HepG2 (cell line): ENCODE data around the gene CASD1. TPM values are rescaled to one million over a fixed set of nuclear protein-coding genes. Genes with fewer than 3 reads are reported as not detected.

Experiments used
- ADNP ChIP-seq: sonication (generic); formaldehyde crosslinking; IDR thresholded peaks from 2 replicates; pipeline ENCODE4 v1.4.0; 2020; ENCODE audit warnings: missing genetic modification reagents
- CCDC6 ChIP-seq: sonication (generic); formaldehyde crosslinking; IDR thresholded peaks from 2 replicates; pipeline ENCODE4 v1.8.1; 2022; ENCODE audit warnings: mild to moderate bottlenecking, missing genetic modification reagents, moderate library complexity
- CEBPG ChIP-seq: IDR thresholded peaks from 2 replicates; pipeline ENCODE4 v1.6.1; 2016
- DR1 ChIP-seq: sonication (generic); formaldehyde crosslinking; IDR thresholded peaks from 2 replicates; pipeline ENCODE4 v1.8.0; 2021; ENCODE audit warnings: mild to moderate bottlenecking, missing genetic modification reagents, inconsistent platforms
- ESRRA ChIP-seq: sonication (generic); formaldehyde crosslinking; IDR thresholded peaks from 2 replicates; pipeline ENCODE4 v1.5.1; 2020; ENCODE audit warnings: mild to moderate bottlenecking, low read depth, missing genetic modification reagents
- FOXA3 ChIP-seq: IDR thresholded peaks from 2 replicates; pipeline ENCODE4 v1.6.1; 2016; ENCODE audit warnings: missing genetic modification reagents, missing compliant biosample characterization
- GPN1 ChIP-seq: sonication (generic); formaldehyde crosslinking; IDR thresholded peaks from 2 replicates; pipeline ENCODE4 v1.5.1; 2020; ENCODE audit warnings: missing genetic modification reagents, borderline replicate concordance
- NAIF1 ChIP-seq: sonication (generic); formaldehyde crosslinking; IDR thresholded peaks from 2 replicates; pipeline ENCODE4 v1.5.0; 2020; ENCODE audit warnings: mild to moderate bottlenecking, missing genetic modification reagents, borderline replicate concordance
- NPAS2 ChIP-seq: sonication (generic); formaldehyde crosslinking; IDR thresholded peaks from 2 replicates; pipeline ENCODE4 v1.8.0; 2022; ENCODE audit warnings: mild to moderate bottlenecking, missing genetic modification reagents, borderline replicate concordance
- POGZ ChIP-seq: sonication (generic); formaldehyde crosslinking; IDR thresholded peaks from 2 replicates; pipeline ENCODE4 v1.4.0; 2020; ENCODE audit warnings: mild to moderate bottlenecking, missing genetic modification reagents
- PRMT3 ChIP-seq: sonication (generic); formaldehyde crosslinking; IDR thresholded peaks from 2 replicates; pipeline ENCODE4 v1.8.1; 2022; ENCODE audit warnings: low read depth, mild to moderate bottlenecking, moderate library complexity, missing genetic modification reagents, borderline replicate concordance
- ZBTB42 ChIP-seq: sonication (generic); formaldehyde crosslinking; IDR thresholded peaks from 2 replicates; pipeline ENCODE4 v1.5.0; 2020; ENCODE audit warnings: mild to moderate bottlenecking, missing genetic modification reagents
- ZNF256 ChIP-seq: sonication (generic); formaldehyde crosslinking; conservative IDR thresholded peaks from 2 replicates; pipeline ENCODE4 v1.4.0; 2020; ENCODE audit warnings: missing genetic modification reagents
- ZNF563 ChIP-seq: sonication (generic); formaldehyde crosslinking; IDR thresholded peaks from 2 replicates; pipeline ENCODE4 v1.8.0; 2022; ENCODE audit warnings: mild to moderate bottlenecking, moderate library complexity, missing genetic modification reagents
- ZNF746 ChIP-seq: sonication (generic); formaldehyde crosslinking; IDR thresholded peaks from 2 replicates; pipeline ENCODE4 v1.8.0; 2022; ENCODE audit warnings: mild to moderate bottlenecking, missing genetic modification reagents
- ZNF776 ChIP-seq: sonication (generic); formaldehyde crosslinking; IDR thresholded peaks from 2 replicates; pipeline ENCODE4 v1.4.0; 2020; ENCODE audit warnings: mild to moderate bottlenecking, missing genetic modification reagents
- ZSCAN21 ChIP-seq: sonication (generic); formaldehyde crosslinking; IDR thresholded peaks from 2 replicates; pipeline ENCODE4 v1.8.0; 2022; ENCODE audit warnings: mild to moderate bottlenecking, missing genetic modification reagents, moderate library complexity, borderline replicate concordance
- polyA plus RNA-seq, 8 experiments: library from polyadenylated mRNA; depleted of rRNA in 3 of 8; stranded (reverse) in 7 of 8; unstranded in 1 of 8; fragments of >200 nt; fragmentation: Illumina TruSeq in 4 of 8; extraction: Trizol in 4 of 8; gene quantifications; 2 replicates each; pipeline versions ENCODE4 v1.2.1 to v1.2.3, GENCODE V29; 2011 to 2016; ENCODE audit warnings: low read depth in 4 of 8, missing spikeins in 1 of 8, mixed read lengths in 1 of 8; ENCODE audit not compliant: insufficient read depth in 1 of 8
- total RNA-seq, 5 experiments: library from RNA; depleted of rRNA; stranded (reverse); fragments of >200 nt; fragmentation: Illumina TruSeq; extraction: Trizol; gene quantifications; 2 replicates each; pipeline ENCODE4 v1.2.3, GENCODE V29; 2016; ENCODE audit warnings: low read depth in 1 of 5
- TF ChIP-seq, protein P1 (sequence below): sonication (generic); formaldehyde crosslinking; IDR thresholded peaks from 2 replicates; pipeline ENCODE4 v1.5.0; 2020; ENCODE audit warnings: missing genetic modification reagents
- TF ChIP-seq, protein P2 (sequence below): sonication (generic); formaldehyde crosslinking; conservative IDR thresholded peaks from 2 replicates; pipeline ENCODE4 v1.4.0; 2020; ENCODE audit warnings: missing genetic modification reagents
- TF ChIP-seq, protein P3 (sequence below): sonication (generic); formaldehyde crosslinking; IDR thresholded peaks from 2 replicates; pipeline ENCODE4 v1.4.0; 2020; ENCODE audit warnings: mild to moderate bottlenecking, missing genetic modification reagents
- TF ChIP-seq, protein P4 (sequence below): sonication (generic); formaldehyde crosslinking; IDR thresholded peaks from 2 replicates; pipeline ENCODE4 v1.4.0; 2020; ENCODE audit warnings: missing genetic modification reagents

CASD1 gene
- total and polyA plus RNA-seq, 2 of the 13 experiments (the other 11 are each of a cell fraction or from before 2014, with no cell fraction given) = 22.9 to 32.6 TPM

DNA sequence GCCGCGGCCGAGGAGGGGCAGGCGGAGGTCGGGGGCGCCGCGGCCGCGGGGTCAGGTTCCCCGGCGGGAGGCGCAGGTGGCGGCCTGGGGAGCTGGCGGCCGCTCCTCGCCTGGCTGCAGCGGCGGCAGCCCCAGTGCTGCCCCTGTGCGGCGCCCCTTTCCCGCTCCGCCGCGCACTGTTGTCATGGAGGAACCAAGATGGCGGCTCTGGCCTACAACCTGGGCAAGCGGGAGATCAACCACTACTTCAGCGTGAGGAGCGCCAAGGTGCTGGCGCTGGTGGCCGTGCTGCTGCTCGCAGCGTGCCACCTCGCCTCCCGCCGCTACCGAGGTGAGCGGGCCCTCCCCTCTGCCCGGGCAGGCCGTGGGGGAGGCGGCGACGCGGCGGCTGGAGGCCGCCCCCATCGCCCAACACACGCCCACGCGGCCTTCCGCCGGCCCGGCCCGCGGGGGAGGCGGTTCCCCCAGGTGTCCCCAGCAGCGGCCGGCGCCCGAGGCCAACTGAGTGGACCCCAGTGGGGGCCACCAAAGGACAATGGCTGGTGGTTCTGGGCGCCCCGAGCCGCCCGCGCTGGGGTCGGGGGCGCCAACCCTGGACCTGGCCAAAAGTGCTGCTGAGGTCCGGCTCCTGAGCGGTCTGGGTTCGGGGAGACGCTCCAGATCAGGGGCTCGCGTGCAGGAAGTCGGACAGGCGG, 425 bp downstream of the CASD1 start (continued):
- TF ChIP-seq ZNF563 (CRISPR knock-in tag) = peak; percentile 94
- TF ChIP-seq CCDC6 = peak; percentile 91; the same call in 1 of the 2 replicates
- peak; percentile 27; the same call in 1 of the 2 replicates for TF ChIP-seq ZNF746 (CRISPR knock-in tag)
- peak; percentile 86 for TF ChIP-seq ZSCAN21 (CRISPR knock-in tag)
- peak; percentile 90 for TF ChIP-seq PRMT3 (CRISPR knock-in tag)
- TF ChIP-seq FOXA3 (CRISPR knock-in tag) = peak; percentile 15; the same call in 1 of the 2 replicates
- no peak for TF ChIP-seq CEBPG (CRISPR knock-in tag)
- no peak for TF ChIP-seq ESRRA (CRISPR knock-in tag)
- TF ChIP-seq POGZ (CRISPR knock-in tag) = peak; percentile 58
- no peak for TF ChIP-seq ZNF256 (CRISPR knock-in tag)
- TF ChIP-seq NPAS2 (CRISPR knock-in tag) = no peak
- TF ChIP-seq ADNP (CRISPR knock-in tag) = no peak
- TF ChIP-seq, protein P1, sequence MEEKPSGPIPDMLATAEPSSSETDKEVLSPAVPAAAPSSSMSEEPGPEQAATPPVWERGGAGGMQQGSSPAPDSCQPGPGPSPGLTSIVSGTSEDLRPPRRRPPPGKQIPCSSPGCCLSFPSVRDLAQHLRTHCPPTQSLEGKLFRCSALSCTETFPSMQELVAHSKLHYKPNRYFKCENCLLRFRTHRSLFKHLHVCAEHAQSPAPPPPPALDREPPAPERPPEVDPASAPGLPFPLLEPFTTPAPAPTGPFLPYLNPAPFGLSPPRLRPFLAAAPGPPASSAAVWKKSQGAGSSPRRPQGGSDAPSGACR = 0 out of 2 replicates have a peak, but pooled peaks have one; percentile 23
- TF ChIP-seq, protein P2, sequence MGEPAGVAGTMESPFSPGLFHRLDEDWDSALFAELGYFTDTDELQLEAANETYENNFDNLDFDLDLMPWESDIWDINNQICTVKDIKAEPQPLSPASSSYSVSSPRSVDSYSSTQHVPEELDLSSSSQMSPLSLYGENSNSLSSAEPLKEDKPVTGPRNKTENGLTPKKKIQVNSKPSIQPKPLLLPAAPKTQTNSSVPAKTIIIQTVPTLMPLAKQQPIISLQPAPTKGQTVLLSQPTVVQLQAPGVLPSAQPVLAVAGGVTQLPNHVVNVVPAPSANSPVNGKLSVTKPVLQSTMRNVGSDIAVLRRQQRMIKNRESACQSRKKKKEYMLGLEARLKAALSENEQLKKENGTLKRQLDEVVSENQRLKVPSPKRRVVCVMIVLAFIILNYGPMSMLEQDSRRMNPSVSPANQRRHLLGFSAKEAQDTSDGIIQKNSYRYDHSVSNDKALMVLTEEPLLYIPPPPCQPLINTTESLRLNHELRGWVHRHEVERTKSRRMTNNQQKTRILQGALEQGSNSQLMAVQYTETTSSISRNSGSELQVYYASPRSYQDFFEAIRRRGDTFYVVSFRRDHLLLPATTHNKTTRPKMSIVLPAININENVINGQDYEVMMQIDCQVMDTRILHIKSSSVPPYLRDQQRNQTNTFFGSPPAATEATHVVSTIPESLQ (CRISPR knock-in tag) = no peak
- TF ChIP-seq, protein P3, sequence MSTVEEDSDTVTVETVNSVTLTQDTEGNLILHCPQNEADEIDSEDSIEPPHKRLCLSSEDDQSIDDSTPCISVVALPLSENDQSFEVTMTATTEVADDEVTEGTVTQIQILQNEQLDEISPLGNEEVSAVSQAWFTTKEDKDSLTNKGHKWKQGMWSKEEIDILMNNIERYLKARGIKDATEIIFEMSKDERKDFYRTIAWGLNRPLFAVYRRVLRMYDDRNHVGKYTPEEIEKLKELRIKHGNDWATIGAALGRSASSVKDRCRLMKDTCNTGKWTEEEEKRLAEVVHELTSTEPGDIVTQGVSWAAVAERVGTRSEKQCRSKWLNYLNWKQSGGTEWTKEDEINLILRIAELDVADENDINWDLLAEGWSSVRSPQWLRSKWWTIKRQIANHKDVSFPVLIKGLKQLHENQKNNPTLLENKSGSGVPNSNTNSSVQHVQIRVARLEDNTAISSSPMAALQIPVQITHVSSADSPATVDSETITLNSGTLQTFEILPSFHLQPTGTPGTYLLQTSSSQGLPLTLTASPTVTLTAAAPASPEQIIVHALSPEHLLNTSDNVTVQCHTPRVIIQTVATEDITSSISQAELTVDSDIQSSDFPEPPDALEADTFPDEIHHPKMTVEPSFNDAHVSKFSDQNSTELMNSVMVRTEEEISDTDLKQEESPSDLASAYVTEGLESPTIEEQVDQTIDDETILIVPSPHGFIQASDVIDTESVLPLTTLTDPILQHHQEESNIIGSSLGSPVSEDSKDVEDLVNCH (CRISPR knock-in tag) = no peak
- TF ChIP-seq ZBTB42 (CRISPR knock-in tag) = no peak
- TF ChIP-seq, protein P4, sequence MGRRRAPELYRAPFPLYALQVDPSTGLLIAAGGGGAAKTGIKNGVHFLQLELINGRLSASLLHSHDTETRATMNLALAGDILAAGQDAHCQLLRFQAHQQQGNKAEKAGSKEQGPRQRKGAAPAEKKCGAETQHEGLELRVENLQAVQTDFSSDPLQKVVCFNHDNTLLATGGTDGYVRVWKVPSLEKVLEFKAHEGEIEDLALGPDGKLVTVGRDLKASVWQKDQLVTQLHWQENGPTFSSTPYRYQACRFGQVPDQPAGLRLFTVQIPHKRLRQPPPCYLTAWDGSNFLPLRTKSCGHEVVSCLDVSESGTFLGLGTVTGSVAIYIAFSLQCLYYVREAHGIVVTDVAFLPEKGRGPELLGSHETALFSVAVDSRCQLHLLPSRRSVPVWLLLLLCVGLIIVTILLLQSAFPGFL (CRISPR knock-in tag) = no peak
- no peak for TF ChIP-seq GPN1
- no peak; the same call in 1 of the 2 replicates for TF ChIP-seq ZNF776 (CRISPR knock-in tag)
- TF ChIP-seq DR1 = peak; percentile 57; the same call in 1 of the 2 replicates
- TF ChIP-seq NAIF1 = no peak
